Stimulated activated CD8-positive, alpha-beta memory T cell treated with anti-CD3 and anti-CD28 coated beads, Interleukin-2, amount 100 ng/mL, for 48 hours (primary cell): Measurements from ENCODE around the gene CXCR4.

ENCODE experiments used
- DNase-seq, 2 donors: peaks; one replicate each; pipeline ENCODE4 v3.0.0-alpha.2; 2020; ENCODE audit warnings: low read depth in 2 of 2

The CXCR4 gene

GRCh38 chr2:136131961-136132824 is 14.2 kb upstream of the CXCR4 start:
- DNase-seq = peak; percentile 32 to 48

- DNase-seq = no peak
Measured at GRCh38 chr2:136131484-136131960, 13.6 kb upstream of the CXCR4 start.

- DNase-seq = no peak
Measured at GRCh38 chr2:136130511-136130910, 12.6 kb upstream of the CXCR4 start.

GRCh38 chr2:136130045-136130444 is 12.1 kb upstream of the CXCR4 start:
- DNase-seq = no peak

- DNase-seq = no peak
Measured at GRCh38 chr2:136129601-136130000, 11.7 kb upstream of the CXCR4 start.

DNA sequence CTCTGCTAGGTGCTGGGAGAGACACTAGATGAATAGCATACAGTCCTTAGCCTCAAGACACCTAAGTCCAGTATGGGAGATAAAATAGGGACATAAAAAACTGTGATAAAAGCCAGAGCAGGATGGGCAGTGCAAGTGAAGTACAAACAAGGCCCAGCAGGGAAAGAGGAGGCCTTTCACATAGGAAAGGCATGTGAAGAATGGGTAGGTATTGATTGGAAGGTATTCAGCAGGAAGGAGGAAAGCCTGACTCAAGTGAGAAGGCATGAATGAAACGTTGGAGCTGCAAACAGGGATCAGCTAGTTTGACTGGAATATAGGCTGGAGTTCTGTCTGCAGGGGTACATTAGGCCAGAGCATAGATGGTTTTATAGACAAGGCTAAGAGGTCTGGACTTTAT is 11.0 kb upstream of the CXCR4 start:
- no peak for DNase-seq

DNA sequence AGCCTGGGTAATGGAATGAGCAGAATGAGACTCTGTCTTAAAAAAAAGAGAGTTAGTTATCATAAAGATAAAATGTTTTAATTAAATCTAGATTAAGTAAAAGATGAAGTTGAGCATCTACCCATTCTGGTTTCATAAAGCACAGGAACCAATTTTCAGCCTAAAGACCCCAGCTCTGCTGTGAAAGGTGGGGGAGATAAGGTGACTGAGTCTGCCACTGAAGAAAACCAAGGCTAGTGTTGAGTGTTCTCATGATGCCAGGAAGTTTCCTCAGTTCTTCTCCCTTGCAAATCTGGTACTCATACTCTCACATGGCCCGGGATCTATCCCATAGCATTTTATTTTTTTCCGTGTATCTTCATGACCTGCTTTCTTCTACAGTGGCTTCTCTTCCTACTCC is 10.4 kb upstream of the CXCR4 start:
- DNase-seq = no peak

DNA sequence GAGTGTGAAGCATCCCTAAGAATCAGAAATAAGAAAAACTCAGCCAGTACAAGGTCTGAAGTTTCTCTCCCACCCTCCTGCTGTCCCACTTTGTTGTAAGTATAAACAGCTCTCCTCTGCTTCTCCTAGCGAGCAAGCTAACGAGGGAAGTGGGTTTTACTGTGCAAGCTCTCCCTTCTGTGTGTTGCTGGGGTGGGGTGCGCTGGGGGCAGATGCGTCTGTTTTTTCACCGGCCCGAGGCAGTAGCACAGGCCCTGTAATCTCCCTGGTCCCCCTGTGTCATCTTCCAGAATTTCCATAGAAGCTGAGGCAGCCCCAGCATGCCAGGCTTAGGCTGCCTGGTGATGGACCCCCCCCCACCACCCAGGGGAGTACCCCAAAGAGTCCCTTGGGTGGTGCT is 9.4 kb upstream of the CXCR4 start:
- DNase-seq = no peak

GRCh38 chr2:136126421-136126926 is 8.5 kb upstream of the CXCR4 start:
- DNase-seq = no peak

DNA sequence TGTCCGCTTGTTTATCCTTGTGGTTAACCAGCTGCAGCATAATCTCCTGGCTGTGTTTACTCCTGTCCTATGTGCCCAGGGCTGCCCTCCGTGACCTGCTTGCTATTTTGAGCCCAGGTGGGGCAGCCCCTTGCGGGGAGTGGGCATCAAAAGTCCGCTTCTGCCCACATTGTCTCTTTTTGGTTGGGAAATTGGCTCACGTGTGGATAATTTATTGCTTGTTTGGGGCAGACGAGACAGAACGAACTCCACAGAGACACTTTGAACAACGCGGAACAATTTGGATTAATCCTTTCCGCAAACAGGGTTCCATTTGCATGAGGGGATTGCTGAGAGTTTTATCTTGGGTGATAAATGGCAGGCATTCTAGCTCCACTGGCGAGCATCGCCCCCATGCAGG is 8.1 kb upstream of the CXCR4 start:
- no peak for DNase-seq

- no peak for DNase-seq
Measured at GRCh38 chr2:136125236-136125635, 7.3 kb upstream of the CXCR4 start.

DNA sequence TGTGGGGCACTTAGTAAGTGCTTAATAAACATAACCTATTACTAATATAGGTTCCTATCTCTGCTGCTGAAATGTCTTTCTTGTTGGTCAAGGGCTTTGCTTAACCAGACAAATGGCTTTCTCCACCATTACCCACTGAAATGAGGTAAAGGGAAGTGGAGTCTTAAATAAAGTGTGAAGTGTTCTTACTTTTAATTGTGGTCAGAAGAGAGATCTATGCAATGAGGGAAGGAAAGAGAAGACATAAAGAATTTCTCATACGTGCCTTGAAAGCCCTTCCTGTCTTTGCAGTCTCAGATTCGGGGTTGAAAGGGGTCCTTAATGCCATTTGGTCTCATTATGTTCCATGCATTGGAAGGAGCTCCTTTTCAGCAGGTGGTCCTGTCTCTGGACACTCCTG is 6.9 kb upstream of the CXCR4 start:
- no peak for DNase-seq

- DNase-seq = no peak
Measured at GRCh38 chr2:136122661-136123060, 4.7 kb upstream of the CXCR4 start.

- no peak for DNase-seq
Measured at GRCh38 chr2:136121204-136121910, 3.4 kb upstream of the CXCR4 start.

- no peak for DNase-seq
Measured at GRCh38 chr2:136119717-136120675, 2.0 kb upstream of the CXCR4 start.

DNA sequence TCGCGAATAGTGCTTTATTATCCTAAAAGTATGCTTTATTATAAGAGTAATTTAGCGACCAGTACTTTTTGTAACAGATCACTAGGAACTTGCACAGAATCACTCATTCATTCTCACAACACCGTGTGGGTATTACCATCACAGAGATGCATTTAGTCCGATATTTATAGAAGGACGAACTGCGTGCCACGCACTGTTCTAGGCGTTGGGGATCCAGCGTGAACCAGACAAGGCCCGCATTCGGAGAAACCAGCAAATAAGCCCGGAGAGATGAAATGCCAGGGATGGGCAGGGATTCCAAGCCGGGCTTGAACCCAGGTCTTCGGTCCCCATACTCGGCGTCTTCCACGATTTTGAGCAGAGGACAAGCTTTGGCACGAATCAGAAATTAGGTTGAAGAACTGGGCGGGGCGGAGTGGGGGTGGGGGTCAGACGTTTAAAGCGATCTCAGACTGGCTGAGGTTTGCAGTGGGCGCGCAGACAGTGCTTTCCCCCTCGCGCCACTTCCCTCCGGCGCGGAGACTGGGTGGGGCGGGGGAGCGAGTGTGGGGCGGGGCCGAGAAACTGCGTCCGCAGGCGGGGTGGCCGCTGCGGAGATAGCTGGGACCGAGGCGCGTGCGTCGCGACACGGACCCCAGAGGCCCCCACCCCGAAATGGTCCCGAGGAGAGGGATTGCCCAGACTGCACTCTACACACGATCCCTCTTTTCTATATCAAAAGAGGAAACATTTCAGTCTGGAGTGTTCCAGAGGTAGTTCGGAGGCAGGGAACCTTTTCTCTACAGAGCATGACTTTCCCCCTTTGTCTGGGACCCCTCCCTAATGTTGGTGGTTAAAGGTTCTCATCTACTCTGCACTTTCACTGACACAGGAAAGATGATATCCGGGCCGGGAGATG is 1.1 kb upstream of the CXCR4 start:
- DNase-seq = peak; percentile 72 to 82

- DNase-seq = peak; percentile 37 to 43
Measured at GRCh38 chr2:136117391-136117841, 533 bp downstream of the CXCR4 start.

- DNase-seq = peak; percentile 40 to 43
Measured at GRCh38 chr2:136116813-136117390, 1.0 kb downstream of the CXCR4 start.

- peak; percentile 54 to 63 for DNase-seq
Measured at GRCh38 chr2:136116151-136116812, 1.7 kb downstream of the CXCR4 start.
